Uterus (tissue), 2 donors: Measurements from ENCODE around the gene JMJD8.

ENCODE experiments used
- POLR2A ChIP-seq, 2 donors: fragments of 450-650 bp; IDR thresholded peaks; one replicate each; pipeline ENCODE4 v1.6.1; 2016; ENCODE audit warnings: antibody characterized with exemption in 2 of 2, mild to moderate bottlenecking in 1 of 2, moderate library complexity in 1 of 2
- TF ChIP-seq, protein P1 (sequence below), 4 experiments: fragments of 200-600 bp in 2 of 4; fragments of 450-650 bp in 2 of 4; sonication (generic) in 2 of 4; IDR thresholded peaks; one replicate each; pipeline ENCODE4 v1.5.1; 2016 to 2019; ENCODE audit warnings: antibody characterized with exemption in 4 of 4, mild to moderate bottlenecking in 2 of 4, moderate library complexity in 1 of 4

DNA sequence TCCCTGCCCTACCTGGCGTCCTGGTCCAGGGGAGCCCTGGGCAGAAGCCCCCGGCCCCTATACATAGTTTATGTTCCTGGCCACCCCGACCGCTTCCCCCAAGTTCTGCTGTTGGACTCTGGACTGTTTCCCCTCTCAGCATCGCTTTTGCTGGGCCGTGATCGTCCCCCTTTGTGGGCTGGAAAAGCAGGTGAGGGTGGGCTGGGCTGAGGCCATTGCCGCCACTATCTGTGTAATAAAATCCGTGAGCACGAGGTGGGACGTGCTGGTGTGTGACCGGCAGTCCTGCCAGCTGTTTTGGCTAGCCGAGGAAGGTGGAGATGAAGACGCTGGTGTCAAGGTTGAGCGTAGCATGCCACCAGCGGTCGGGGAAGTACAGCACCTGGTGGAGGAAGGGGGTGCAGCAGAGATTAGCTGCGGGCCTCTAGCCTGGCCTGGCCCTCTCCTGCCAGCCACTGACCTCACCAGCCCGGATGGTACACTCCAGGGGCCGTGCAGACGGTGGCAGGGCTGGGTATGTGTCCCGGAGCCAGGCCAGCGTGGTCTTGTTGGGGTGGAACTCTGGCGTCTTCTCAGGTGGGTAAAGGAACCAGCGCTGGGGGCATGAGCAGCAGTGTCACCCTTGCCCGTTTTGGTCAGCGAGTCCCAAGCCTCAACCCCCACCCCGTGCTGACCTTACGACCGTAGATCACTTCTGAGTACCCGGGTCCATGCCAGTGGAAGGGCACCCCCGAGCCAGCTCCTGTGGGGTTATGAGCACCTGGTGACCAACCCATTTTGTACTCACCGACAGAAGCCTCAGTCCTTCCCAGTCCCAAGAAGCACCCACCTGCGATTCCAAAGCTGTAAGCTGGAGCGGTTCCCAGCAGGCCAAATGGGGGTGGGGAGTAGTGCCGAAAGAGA is 1.4 kb downstream of the JMJD8 start:
- TF ChIP-seq, protein P1, sequence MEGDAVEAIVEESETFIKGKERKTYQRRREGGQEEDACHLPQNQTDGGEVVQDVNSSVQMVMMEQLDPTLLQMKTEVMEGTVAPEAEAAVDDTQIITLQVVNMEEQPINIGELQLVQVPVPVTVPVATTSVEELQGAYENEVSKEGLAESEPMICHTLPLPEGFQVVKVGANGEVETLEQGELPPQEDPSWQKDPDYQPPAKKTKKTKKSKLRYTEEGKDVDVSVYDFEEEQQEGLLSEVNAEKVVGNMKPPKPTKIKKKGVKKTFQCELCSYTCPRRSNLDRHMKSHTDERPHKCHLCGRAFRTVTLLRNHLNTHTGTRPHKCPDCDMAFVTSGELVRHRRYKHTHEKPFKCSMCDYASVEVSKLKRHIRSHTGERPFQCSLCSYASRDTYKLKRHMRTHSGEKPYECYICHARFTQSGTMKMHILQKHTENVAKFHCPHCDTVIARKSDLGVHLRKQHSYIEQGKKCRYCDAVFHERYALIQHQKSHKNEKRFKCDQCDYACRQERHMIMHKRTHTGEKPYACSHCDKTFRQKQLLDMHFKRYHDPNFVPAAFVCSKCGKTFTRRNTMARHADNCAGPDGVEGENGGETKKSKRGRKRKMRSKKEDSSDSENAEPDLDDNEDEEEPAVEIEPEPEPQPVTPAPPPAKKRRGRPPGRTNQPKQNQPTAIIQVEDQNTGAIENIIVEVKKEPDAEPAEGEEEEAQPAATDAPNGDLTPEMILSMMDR (IDR thresholded peaks at IDR 0.05): no peak
- TF ChIP-seq POLR2A (IDR thresholded peaks at IDR 0.05): no peak
